Prostate gland (tissue), 2 donors: Measurements from ENCODE around the gene AZIN2.

Experiments
- POLR2A ChIP-seq: fragments of 450-650 bp; IDR thresholded peaks from one replicate; pipeline ENCODE4 v1.6.1; 2016; ENCODE audit warnings: antibody characterized with exemption, mild to moderate bottlenecking
- POLR2AphosphoS5 ChIP-seq: sonication (generic); formaldehyde crosslinking; IDR thresholded peaks from one replicate; pipeline ENCODE4 v1.6.1; 2017; ENCODE audit warnings: antibody characterized with exemption
- TF ChIP-seq, protein P1 (sequence below), 4 experiments: fragments of 200-600 bp in 2 of 4; fragments of 450-650 bp in 2 of 4; sonication (generic) in 2 of 4; IDR thresholded peaks; 1 replicate in 3 of 4; 2 replicates in 1 of 4; pipeline ENCODE4 v1.5.1; 2016 to 2019; ENCODE audit warnings: antibody characterized with exemption in 4 of 4, mild to moderate bottlenecking in 2 of 4, moderate library complexity in 2 of 4

DNA sequence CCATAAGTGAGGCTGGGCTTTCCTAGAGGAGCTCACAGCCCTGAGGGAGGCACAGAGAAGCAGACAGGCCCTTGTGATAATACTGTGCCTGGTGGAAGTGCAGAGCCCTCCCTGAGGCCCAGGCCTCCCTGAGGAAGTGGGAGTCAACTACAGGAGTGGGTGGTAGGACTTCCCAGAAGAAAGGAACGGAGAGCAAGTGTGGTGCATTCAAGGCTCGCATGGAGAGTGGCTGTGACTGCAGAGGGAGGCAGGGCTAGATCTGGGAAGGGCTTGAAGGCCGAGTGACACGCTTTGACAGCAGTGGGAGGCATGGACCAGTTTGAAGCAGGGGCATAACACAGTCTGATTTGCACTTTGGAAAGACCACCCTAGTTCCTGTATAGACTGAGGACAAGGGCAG lies 37.3 kb downstream of the AZIN2 start:
- TF ChIP-seq POLR2A (no peak), POLR2AphosphoS5 (no peak)
- TF ChIP-seq, protein P1, sequence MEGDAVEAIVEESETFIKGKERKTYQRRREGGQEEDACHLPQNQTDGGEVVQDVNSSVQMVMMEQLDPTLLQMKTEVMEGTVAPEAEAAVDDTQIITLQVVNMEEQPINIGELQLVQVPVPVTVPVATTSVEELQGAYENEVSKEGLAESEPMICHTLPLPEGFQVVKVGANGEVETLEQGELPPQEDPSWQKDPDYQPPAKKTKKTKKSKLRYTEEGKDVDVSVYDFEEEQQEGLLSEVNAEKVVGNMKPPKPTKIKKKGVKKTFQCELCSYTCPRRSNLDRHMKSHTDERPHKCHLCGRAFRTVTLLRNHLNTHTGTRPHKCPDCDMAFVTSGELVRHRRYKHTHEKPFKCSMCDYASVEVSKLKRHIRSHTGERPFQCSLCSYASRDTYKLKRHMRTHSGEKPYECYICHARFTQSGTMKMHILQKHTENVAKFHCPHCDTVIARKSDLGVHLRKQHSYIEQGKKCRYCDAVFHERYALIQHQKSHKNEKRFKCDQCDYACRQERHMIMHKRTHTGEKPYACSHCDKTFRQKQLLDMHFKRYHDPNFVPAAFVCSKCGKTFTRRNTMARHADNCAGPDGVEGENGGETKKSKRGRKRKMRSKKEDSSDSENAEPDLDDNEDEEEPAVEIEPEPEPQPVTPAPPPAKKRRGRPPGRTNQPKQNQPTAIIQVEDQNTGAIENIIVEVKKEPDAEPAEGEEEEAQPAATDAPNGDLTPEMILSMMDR (IDR thresholded peaks at IDR 0.05): no peak
